HG02759 (cell line): Measurements from ENCODE around the gene INTS3.
"Not testable (repeated sequence)": the region's sequence is repeated elsewhere in the genome, so short reads cannot be mapped to it uniquely, and the experiment has no call there.

Experiments used
- ATAC-seq: cut with Tn5 transposase; IDR thresholded peaks from one replicate; pipeline ENCODE4 v1.9.1; 2021; ENCODE audit warnings: mild to moderate bottlenecking, moderate library complexity; ENCODE audit not compliant: unreplicated experiment

INTS3 gene

DNA sequence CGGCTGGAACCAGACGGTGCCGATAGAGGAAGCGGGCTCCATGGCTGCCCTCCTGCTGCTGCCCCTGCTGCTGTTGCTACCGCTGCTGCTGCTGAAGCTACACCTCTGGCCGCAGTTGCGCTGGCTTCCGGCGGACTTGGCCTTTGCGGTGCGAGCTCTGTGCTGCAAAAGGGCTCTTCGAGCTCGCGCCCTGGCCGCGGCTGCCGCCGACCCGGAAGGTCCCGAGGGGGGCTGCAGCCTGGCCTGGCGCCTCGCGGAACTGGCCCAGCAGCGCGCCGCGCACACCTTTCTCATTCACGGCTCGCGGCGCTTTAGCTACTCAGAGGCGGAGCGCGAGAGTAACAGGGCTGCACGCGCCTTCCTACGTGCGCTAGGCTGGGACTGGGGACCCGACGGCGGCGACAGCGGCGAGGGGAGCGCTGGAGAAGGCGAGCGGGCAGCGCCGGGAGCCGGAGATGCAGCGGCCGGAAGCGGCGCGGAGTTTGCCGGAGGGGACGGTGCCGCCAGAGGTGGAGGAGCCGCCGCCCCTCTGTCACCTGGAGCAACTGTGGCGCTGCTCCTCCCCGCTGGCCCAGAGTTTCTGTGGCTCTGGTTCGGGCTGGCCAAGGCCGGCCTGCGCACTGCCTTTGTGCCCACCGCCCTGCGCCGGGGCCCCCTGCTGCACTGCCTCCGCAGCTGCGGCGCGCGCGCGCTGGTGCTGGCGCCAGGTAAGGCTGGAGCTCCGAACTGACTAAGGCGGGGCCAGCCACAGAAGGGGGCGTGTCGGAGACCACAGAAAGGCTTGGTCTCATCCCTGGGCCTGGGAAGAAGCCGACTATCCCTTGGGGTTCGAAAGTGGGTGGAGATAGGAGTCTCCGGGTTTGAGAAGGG, 47.8 kb downstream of the INTS3 start:
- peak; percentile 63 for ATAC-seq

DNA sequence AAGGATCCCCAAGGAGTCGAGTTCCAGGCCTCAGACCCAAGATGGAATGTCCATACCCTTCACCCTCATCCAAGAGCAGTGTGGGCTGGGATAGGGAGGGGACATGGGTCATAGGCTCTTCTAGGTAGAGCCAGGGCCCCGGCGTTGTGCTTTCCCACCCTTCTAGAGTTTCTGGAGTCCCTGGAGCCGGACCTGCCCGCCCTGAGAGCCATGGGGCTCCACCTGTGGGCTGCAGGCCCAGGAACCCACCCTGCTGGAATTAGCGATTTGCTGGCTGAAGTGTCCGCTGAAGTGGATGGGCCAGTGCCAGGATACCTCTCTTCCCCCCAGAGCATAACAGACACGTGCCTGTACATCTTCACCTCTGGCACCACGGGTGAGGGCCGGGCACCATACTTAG, 48.5 kb downstream of the INTS3 start:
- no peak for ATAC-seq

DNA sequence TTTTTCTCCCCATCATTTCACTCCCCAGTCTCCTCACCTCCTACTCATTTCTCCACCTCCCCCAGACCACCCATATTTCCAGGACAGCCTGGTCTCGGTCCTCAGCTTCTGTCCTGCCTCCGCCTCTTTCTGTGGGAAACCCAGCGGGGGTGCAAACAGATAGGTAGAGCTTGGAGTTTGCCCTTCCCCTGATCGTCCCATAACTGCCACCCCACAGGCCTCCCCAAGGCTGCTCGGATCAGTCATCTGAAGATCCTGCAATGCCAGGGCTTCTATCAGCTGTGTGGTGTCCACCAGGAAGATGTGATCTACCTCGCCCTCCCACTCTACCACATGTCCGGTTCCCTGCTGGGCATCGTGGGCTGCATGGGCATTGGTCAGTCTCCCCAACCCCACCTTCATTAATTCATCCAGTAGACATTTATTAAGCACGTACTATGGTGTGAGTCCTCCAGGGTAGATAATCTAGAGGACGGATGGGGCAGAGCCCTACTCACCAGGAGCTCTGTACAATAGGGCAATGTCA, 49.1 kb downstream of the INTS3 start:
- ATAC-seq, result no peak

DNA sequence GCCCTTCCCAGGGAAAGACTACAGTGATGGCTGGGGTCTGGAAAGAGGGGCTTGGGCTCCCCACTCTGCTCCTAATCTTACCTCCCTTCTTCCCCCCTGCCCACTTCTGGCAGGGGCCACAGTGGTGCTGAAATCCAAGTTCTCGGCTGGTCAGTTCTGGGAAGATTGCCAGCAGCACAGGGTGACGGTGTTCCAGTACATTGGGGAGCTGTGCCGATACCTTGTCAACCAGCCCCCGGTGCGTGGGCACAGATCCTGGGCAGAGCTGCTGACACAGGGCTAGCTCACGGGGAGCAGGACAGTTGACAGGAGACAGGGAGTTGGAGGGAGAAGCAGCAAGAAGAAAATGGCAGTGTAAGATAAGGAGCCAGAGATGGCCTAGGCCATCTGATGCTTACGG, 49.8 kb downstream of the INTS3 start:
- ATAC-seq, result no peak

DNA sequence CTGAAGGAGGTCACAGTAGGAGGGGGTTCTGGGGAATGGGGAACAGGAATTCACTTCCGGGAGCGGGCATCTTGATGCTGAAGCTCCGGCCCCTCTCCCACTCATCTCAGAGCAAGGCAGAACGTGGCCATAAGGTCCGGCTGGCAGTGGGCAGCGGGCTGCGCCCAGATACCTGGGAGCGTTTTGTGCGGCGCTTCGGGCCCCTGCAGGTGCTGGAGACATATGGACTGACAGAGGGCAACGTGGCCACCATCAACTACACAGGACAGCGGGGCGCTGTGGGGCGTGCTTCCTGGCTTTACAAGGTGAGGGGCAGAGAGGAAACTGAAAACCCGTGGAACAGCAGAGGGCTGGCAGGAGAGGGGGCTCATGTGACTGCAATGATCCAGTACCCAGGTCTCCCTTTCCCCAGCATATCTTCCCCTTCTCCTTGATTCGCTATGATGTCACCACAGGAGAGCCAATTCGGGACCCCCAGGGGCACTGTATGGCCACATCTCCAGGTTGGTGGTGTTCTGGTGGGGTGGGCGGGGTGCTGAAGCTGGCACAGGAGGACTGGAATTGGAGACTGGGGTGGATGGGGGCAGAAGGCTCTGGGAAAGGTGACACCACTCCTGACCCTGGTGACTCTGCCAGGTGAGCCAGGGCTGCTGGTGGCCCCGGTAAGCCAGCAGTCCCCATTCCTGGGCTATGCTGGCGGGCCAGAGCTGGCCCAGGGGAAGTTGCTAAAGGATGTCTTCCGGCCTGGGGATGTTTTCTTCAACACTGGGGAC, 50.4 kb downstream of the INTS3 start:
- ATAC-seq, result no peak

DNA sequence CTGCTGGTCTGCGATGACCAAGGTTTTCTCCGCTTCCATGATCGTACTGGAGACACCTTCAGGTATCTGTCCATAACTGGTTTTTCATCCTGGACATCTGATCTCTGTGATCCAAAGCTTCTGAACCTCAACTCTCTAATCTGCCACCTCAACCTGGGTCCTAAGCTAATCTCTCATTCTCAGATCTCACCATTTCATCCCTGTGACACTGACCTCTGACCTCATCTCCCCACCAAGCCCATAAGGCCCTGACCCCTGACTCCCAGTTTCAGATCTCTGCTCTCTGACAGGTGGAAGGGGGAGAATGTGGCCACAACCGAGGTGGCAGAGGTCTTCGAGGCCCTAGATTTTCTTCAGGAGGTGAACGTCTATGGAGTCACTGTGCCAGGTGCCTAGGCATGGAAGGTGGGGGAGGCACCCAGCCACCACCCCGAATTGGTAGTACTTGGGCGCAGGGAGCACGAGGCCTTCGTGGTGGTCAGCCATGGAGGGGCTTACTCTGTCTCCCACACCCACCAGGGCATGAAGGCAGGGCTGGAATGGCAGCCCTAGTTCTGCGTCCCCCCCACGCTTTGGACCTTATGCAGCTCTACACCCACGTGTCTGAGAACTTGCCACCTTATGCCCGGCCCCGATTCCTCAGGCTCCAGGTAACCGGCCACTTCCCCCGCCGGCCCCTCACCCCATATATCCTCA, 51.1 kb downstream of the INTS3 start:
- no peak for ATAC-seq

DNA sequence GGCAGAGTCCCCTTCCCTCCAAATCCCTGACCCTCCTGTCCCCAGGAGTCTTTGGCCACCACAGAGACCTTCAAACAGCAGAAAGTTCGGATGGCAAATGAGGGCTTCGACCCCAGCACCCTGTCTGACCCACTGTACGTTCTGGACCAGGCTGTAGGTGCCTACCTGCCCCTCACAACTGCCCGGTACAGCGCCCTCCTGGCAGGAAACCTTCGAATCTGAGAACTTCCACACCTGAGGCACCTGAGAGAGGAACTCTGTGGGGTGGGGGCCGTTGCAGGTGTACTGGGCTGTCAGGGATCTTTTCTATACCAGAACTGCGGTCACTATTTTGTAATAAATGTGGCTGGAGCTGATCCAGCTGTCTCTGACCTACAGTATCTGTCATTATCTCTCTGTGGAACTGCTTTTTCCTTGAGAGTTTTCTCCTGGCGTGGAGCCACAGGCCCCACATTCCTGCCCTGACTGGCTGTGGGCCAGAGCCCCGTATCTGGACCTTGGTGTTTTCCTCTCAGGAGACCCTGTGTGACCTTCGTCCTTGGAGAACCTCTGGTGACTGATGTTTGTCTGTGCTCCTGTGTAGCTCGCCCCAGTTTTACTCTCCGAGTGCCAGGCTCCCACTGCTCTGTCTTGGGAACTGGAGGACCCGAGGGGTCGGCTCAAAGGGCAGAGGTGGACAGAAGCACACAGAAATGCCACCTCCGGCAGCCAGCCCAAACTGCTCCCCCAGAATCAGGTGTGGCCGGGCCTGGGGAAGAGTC, 52.1 kb downstream of the INTS3 start:
- no peak for ATAC-seq

DNA sequence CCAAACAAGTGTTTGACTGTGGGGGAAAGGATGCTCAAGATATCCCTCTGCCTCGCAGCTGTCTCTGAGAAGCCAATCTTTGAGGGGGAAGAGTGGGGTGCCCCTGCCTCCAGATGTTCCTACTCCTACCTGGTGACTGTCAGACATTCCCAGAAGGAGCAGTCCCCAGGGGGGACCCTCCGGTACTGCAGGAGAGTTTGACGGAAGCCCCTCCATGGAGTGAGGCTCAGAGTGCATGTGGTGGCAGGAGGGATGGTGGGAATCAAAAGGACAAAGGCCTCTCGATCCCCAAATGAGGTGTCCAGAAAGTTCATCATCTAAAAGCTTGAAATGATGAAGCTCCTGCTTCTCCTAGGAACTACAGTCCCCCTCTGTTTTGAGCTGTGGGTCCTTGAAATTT, 52.7 kb downstream of the INTS3 start:
- no peak for ATAC-seq

DNA sequence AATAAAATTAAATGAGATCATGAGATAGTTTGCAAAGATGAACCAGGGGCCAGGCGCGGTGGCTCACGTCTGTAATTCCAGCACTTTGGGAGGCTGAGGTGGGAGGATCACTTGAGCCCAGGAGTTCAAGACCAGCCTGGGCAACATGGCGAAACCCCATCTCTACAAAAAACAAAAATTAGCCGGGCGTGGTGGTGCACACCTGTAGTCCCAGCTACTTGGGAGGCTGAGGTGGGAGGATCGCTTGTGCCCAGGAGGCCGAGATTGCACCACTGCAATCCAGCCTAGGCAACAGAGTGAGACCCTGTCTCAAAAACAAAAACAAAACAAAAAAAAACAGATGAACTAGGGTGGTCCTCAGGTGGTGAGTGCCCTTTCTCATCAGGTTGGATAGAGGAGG, 54.8 kb downstream of the INTS3 start:
- not testable (repeated sequence) for ATAC-seq

DNA sequence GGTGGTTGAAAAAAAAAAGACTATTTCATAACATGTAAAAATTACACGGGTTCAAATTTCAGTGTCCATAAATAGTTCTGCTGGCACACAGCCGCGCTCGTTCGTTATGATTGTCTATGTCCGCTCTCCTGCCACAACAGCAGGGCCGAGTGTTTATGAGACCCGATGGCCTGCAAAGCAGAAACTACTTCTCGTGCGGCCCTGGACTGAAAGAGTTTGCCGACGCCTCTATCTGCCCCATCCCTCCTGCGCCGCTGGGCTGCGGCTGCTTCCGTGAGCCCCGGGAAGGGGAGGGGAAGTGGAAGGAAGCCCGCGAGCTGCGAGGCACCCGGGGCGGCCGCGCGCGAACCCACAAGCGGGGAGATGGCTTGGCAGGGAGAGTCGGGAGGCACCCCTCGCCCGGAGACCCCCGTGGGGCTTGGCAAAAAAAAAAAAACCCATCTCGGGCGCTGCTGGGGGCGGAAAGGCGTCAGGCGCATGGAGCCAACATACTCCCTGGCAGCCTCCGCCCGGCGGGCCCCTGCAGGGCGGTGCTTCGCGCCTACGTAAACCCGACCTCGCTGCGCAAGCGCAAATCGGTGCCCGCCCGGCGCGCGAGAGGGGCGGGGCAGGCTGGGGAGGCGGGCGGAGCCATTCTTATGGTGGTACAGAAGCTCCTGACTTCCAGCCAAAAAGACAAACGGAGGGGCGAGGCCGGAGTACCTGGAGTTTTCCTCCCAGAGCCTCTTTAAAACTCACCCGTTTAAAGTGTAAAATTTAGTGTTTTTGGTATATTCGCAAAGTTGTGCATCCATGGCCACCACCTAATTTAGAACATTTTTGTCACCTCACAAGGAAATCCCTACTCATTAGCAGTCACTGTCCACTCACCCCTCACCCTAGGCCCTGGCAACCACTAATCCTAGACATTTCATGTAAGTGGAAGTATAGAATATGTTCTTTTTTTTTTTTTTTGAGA, 55.7 kb downstream of the INTS3 start:
- ATAC-seq, result peak; percentile 92

DNA sequence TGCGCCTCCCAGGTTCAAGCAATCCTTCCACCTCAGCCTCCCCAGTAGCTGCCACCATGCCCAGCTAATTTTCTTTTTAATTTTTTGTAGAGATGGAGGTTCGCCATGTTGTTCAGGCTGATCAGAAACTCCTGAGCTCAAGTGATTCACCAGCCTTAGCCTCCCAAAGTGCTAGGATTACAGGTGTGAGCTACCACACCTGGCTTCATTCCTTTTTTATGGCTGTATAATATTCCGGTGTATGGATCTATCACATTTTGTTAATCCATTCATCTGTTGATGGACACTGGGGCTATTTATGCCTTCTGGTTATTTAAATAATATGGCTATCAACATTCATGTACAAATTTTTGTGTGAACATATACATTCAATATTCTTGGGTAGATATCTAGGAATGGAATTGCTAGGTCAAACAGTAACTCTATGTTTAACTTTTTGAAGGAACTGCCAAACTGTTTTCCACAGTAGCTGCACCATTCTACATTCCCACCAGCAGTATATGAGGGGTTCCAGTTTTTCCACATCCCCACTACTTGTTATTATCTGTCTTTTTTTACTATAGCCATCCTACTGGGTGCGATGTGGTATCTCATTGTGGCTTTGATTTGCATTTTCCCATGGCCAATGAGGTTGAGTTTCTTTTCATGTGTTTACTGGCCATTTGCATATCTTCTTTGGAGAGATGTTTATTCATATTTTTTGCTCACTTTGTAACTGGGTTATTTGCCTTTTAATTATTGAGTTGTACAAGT, 58.4 kb downstream of the INTS3 start:
- no peak for ATAC-seq

DNA sequence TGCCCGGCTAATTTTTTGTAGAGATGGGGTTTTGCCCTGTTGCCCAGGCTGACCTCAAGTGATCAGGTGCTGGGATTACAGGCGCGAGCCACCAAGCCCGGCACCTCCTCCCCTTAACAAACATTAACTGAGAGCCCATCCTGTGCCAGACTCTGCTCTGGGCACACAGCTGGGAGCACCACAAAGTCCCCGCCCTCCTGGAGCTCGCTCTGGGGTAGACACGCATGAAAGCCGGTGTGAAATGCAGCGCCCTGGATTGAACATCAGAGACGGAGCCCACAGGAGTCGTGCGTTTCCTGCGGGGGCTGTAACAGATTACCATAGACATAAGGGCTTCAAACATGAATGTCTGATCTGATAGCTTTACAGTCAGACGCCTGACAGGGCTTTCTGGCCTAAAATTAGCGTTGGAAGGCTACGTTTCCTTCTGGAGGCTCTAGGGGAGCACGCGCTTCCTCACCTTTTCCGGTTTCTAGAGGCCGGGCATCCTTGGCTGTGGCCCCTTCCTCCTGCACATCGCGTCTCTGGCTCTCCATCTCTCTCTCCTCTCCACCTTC, 61.7 kb downstream of the INTS3 start:
- ATAC-seq, result no peak

DNA sequence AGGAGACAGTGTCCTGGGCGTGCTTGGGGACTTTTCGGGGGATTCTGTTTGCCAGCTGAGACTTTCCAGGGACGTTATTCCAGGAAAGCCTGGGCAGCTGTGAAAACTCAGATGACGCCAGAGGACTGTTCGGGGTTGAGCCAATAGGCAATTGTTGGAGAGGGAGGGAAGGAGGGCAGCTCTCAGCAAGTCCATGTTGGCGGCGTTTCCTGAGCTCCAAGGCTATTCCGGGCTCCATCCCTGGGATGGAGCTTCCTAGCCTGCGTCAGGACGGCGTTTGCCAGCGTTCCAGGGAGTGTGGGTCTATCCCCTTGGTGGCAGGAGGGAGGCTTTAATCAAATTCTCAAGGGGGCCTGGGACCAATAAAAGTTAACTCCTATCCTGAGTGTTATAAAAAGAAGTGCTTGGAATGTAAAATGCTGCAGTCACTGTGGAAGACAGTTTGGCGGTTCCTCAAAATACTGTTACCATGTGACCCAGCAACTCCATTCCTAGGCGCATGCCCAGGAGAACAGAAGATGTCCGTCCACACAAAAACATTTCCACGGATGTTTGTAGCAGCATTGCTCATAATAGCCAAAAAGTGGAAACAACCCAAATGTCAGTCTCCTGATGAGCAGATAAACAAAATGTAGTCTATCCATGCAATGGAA, 62.6 kb downstream of the INTS3 start:
- peak; percentile 8 for ATAC-seq

DNA sequence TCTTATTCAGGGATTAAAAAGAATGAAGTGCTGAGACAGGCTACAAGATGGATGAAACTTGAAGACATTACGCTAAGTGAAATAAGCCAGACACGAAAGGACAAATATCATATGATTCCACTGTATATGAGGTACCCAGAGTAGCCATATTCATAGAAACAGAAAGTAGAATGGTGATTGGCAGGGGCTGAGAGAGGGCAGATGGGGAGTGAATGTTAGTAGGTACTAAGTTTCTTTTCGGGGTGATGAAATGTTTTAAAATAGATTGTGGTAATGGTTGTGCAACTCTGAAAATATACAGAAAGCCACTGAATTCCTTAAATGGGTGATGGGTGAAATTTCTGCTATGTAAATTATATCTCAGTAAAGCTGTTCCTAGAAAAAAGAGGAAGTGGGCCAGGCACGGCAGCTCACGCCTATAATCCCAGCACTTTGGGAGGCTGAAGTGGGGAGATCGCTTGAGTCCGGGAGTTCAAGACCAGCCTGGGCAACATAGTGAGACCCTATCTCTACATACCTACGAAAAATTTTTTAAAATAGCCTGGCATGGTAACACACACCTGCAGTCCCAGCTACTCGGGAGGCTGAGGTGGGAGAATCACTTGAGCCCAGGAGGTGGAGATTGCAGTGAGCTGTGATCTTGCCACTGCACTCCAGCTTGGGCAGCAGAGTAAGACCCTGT, 63.3 kb downstream of the INTS3 start:
- peak; percentile 86 for ATAC-seq

DNA sequence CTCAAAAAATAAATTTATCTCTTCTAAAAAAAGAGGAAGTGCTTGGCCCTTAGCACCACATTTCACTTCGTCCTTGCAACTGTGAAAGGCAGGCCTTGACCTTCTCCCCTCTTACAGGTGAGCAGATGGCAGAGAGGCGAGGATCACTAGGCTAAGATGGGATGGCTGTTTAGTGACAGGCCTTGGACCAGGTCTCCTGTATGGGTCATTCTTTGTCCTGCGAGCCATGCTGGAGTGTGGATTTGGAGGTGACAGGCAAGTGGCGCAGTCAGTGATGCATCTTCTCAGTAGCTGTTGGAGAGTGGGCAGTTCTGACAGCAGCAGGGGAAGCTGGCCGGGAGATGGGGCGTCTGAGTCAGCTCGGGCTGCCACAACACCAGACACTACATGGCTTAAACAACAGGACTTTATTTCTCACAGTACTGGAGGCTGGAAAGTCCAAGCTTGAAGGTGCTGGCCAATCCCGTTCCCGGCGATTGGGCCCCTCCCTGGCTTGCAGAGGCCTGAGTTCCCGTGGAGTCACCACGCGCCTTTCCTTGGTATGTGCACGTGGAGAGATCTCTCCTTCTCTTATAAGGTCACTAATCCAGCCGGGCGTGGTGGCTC, 63.9 kb downstream of the INTS3 start:
- ATAC-seq, result no peak

DNA sequence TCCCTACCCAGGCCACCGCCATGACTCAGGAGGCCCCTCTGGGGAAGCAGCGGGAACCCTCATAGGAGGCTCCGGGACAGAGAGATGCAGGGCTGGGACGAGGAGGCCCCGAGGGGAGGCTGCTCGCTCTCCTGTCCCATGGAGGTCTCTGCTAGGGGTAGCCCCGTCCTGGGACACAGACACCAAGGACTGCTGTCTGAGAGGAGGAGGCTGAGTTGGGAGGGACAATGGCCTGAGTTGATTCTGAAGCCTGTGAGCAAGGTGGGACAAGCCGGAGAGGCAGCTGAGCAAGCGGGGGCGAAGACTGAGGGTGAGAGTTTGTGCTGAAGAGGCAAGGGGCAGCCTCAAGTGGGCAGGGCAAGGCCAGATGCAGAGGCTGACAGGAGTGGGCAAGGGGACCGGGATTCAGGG, 64.8 kb downstream of the INTS3 start:
- ATAC-seq, result no peak
